Endometrium (tissue), 2 donors: ENCODE measurements around the gene UGT1A3.
"Not testable (repeated sequence)": the region's sequence is repeated elsewhere in the genome, so short reads cannot be mapped to it uniquely, and the experiment has no call there.

Source experiments
- FAIRE-seq: peaks from 2 replicates; lab custom pipeline; 2012; peaks lifted over from hg19 to GRCh38; lab: Jason Lieb, UNC
- donor health status: control.
- donor health status: control.

Gene UGT1A3

GRCh38 chr2:233707940-233708644, 20.8 kb upstream of the UGT1A3 start:
- no peak for FAIRE-seq

- no peak for FAIRE-seq
These were observed 19.9 kb upstream of the UGT1A3 start for GRCh38 chr2:233708942-233709341.

GRCh38 chr2:233711312-233712008, 17.4 kb upstream of the UGT1A3 start:
- FAIRE-seq, result no peak

- FAIRE-seq, result no peak
These were observed 16.1 kb upstream of the UGT1A3 start, which contains the start of gene UGT1A5 for GRCh38 chr2:233712611-233713261. TSS of gene UGT1A5 (plus strand) at chr2:233712907. CDS start at chr2:233712992, 85 bp downstream.

GRCh38 chr2:233713262-233713615, 15.6 kb upstream of the UGT1A3 start:
- no peak for FAIRE-seq

- FAIRE-seq, result no peak
These were observed 14.7 kb upstream of the UGT1A3 start for GRCh38 chr2:233714121-233714520.

GRCh38 chr2:233718552-233718951, 10.3 kb upstream of the UGT1A3 start, which contains the start of gene UGT1A4:
TSS of gene UGT1A4 (plus strand) at chr2:233718736. CDS start at chr2:233718821, 85 bp downstream.
- no peak for FAIRE-seq

- FAIRE-seq, result not testable (repeated sequence)
These were observed 8.2 kb downstream of the UGT1A3 start for GRCh38 chr2:233736868-233737653.

- FAIRE-seq, result no peak
These were observed 12.0 kb downstream of the UGT1A3 start for GRCh38 chr2:233740870-233741269.

- no peak for FAIRE-seq
These were observed 14.8 kb downstream of the UGT1A3 start for GRCh38 chr2:233743464-233744259.

GRCh38 chr2:233745073-233745755, 16.4 kb downstream of the UGT1A3 start:
- no peak for FAIRE-seq

- FAIRE-seq, result not testable (repeated sequence)
These were observed 17.0 kb downstream of the UGT1A3 start for GRCh38 chr2:233745838-233746237.

- FAIRE-seq, result no peak
These were observed 17.8 kb downstream of the UGT1A3 start for GRCh38 chr2:233746475-233747282.

- FAIRE-seq, result no peak
These were observed 18.4 kb downstream of the UGT1A3 start for GRCh38 chr2:233747283-233747544.

- not testable (repeated sequence) for FAIRE-seq
These were observed 21.8 kb downstream of the UGT1A3 start for GRCh38 chr2:233750689-233751088.

- not testable (repeated sequence) for FAIRE-seq
These were observed 22.6 kb downstream of the UGT1A3 start for GRCh38 chr2:233751212-233752009.

GRCh38 chr2:233754872-233755611, 26.2 kb downstream of the UGT1A3 start:
- FAIRE-seq, result no peak

GRCh38 chr2:233756429-233757081, 27.7 kb downstream of the UGT1A3 start:
- no peak for FAIRE-seq
